HEK293 (cell line): ENCODE data around the gene RASSF3.
A peak's percentile ranks its signal among the peaks of the same experiment; 100 is the strongest.

ENCODE experiments used
- GLIS2 ChIP-seq: fragments of 450-650 bp; formaldehyde crosslinking; IDR thresholded peaks from 2 replicates; pipeline ENCODE4 v1.5.1; 2016; ENCODE audit warnings: missing biosample characterization, missing genetic modification characterization
- OSR2 ChIP-seq: fragments of 450-650 bp; formaldehyde crosslinking; IDR thresholded peaks from 2 replicates; pipeline ENCODE4 v1.5.1; 2016; ENCODE audit warnings: missing biosample characterization, missing genetic modification characterization
- PRDM10 ChIP-seq: fragments of 450-650 bp; formaldehyde crosslinking; IDR thresholded peaks from 2 replicates; pipeline ENCODE4 v1.5.1; 2016; ENCODE audit warnings: missing biosample characterization, missing genetic modification characterization
- SP2 ChIP-seq: fragments of 450-650 bp; formaldehyde crosslinking; IDR thresholded peaks from 2 replicates; pipeline ENCODE4 v1.5.1; 2016; ENCODE audit warnings: missing biosample characterization, missing genetic modification characterization
- SP7 ChIP-seq: fragments of 450-650 bp; formaldehyde crosslinking; IDR thresholded peaks from 2 replicates; pipeline ENCODE4 v1.5.1; 2016; ENCODE audit warnings: missing biosample characterization, missing genetic modification characterization
- ZFP69B ChIP-seq: fragments of 450-650 bp; formaldehyde crosslinking; IDR thresholded peaks from 2 replicates; pipeline ENCODE4 v1.5.1; 2016; ENCODE audit warnings: missing biosample characterization, missing genetic modification characterization
- ZIC2 ChIP-seq: fragments of 450-650 bp; formaldehyde crosslinking; IDR thresholded peaks from 2 replicates; pipeline ENCODE4 v1.5.1; 2016; ENCODE audit warnings: missing biosample characterization, missing genetic modification characterization
- ZNF223 ChIP-seq: fragments of 450-650 bp; formaldehyde crosslinking; IDR thresholded peaks from 2 replicates; pipeline ENCODE4 v1.5.1; 2016; ENCODE audit warnings: missing biosample characterization, missing genetic modification characterization
- ZNF24 ChIP-seq: fragments of 450-650 bp; formaldehyde crosslinking; IDR thresholded peaks from 2 replicates; pipeline ENCODE4 v1.5.1; 2016; ENCODE audit warnings: missing biosample characterization, missing genetic modification characterization
- ZNF280D ChIP-seq: fragments of 450-650 bp; formaldehyde crosslinking; IDR thresholded peaks from 2 replicates; pipeline ENCODE4 v1.5.1; 2016; ENCODE audit warnings: missing biosample characterization, missing genetic modification characterization
- ZNF366 ChIP-seq: fragments of 450-650 bp; formaldehyde crosslinking; conservative IDR thresholded peaks from 2 replicates; pipeline ENCODE4 v1.5.1; 2016; ENCODE audit warnings: missing biosample characterization, missing genetic modification characterization
- ZNF37A ChIP-seq: fragments of 450-650 bp; IDR thresholded peaks from 2 replicates; pipeline ENCODE4 v1.5.1; 2018; ENCODE audit warnings: missing biosample characterization, missing genetic modification characterization
- ZNF48 ChIP-seq: fragments of 450-650 bp; formaldehyde crosslinking; IDR thresholded peaks from 2 replicates; pipeline ENCODE4 v1.5.1; 2016; ENCODE audit warnings: missing biosample characterization, missing genetic modification characterization
- ZNF510 ChIP-seq: fragments of 450-650 bp; formaldehyde crosslinking; IDR thresholded peaks from 2 replicates; pipeline ENCODE4 v1.5.1; 2018; ENCODE audit warnings: mild to moderate bottlenecking, missing genetic modification characterization, missing biosample characterization; ENCODE audit not compliant: insufficient replicate concordance
- ZNF521 ChIP-seq: fragments of 450-650 bp; formaldehyde crosslinking; IDR thresholded peaks from 2 replicates; pipeline ENCODE4 v1.5.1; 2017; ENCODE audit warnings: missing biosample characterization, mild to moderate bottlenecking, missing genetic modification characterization
- ZNF624 ChIP-seq: fragments of 450-650 bp; formaldehyde crosslinking; IDR thresholded peaks from 2 replicates; pipeline ENCODE4 v1.5.1; 2017; ENCODE audit warnings: missing biosample characterization, missing genetic modification characterization
- ZNF626 ChIP-seq: fragments of 450-650 bp; sonication (Bioruptor Pico); formaldehyde crosslinking; IDR thresholded peaks from 2 replicates; pipeline ENCODE4 v1.5.1; 2018; ENCODE audit warnings: missing biosample characterization, missing genetic modification characterization, inconsistent platforms
- ZSCAN4 ChIP-seq: fragments of 450-650 bp; formaldehyde crosslinking; IDR thresholded peaks from 2 replicates; pipeline ENCODE4 v1.5.1; 2017; ENCODE audit warnings: missing biosample characterization, missing genetic modification characterization
- TF ChIP-seq, protein P1 (sequence below): fragments of 450-650 bp; formaldehyde crosslinking; IDR thresholded peaks from 2 replicates; pipeline ENCODE4 v1.5.1; 2017; ENCODE audit warnings: missing biosample characterization, missing genetic modification characterization
- TF ChIP-seq, protein P2 (sequence below): fragments of 450-650 bp; formaldehyde crosslinking; conservative IDR thresholded peaks from 2 replicates; pipeline ENCODE4 v1.5.1; 2016; ENCODE audit warnings: low read depth, missing biosample characterization, missing genetic modification characterization
- TF ChIP-seq, protein P3 (sequence below): fragments of 450-650 bp; formaldehyde crosslinking; IDR thresholded peaks from 2 replicates; pipeline ENCODE4 v1.5.1; 2016; ENCODE audit warnings: missing biosample characterization, missing genetic modification characterization
- TF ChIP-seq, protein P4 (sequence below): fragments of 450-650 bp; formaldehyde crosslinking; IDR thresholded peaks from 2 replicates; pipeline ENCODE4 v1.5.1; 2017; ENCODE audit warnings: missing biosample characterization, mild to moderate bottlenecking, missing genetic modification characterization, moderate library complexity

Gene RASSF3

GRCh38 chr12:64673490-64674169 lies 63.3 kb downstream of the RASSF3 start (continued):
- peak; percentile 26 for TF ChIP-seq OSR2 (tag by site-specific recombination)
- TF ChIP-seq ZNF48 (tag by site-specific recombination), result no peak
- no peak for TF ChIP-seq ZNF510 (tag by site-specific recombination)
- TF ChIP-seq SP2 (tag by site-specific recombination), result peak; percentile 14; the same call in 1 of the 2 replicates
- TF ChIP-seq ZSCAN4 (tag by site-specific recombination), result no peak
- no peak for TF ChIP-seq ZNF521
- TF ChIP-seq ZNF223 (tag by site-specific recombination), result no peak
- TF ChIP-seq, protein P1, sequence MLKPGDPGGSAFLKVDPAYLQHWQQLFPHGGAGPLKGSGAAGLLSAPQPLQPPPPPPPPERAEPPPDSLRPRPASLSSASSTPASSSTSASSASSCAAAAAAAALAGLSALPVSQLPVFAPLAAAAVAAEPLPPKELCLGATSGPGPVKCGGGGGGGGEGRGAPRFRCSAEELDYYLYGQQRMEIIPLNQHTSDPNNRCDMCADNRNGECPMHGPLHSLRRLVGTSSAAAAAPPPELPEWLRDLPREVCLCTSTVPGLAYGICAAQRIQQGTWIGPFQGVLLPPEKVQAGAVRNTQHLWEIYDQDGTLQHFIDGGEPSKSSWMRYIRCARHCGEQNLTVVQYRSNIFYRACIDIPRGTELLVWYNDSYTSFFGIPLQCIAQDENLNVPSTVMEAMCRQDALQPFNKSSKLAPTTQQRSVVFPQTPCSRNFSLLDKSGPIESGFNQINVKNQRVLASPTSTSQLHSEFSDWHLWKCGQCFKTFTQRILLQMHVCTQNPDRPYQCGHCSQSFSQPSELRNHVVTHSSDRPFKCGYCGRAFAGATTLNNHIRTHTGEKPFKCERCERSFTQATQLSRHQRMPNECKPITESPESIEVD, result peak; percentile 71
- TF ChIP-seq ZNF626 (tag by site-specific recombination), result no peak
- TF ChIP-seq ZNF24 (tag by site-specific recombination), result peak; percentile 31; the same call in 1 of the 2 replicates
- peak; percentile 65 for TF ChIP-seq ZIC2 (tag by site-specific recombination)
- TF ChIP-seq, protein P2, sequence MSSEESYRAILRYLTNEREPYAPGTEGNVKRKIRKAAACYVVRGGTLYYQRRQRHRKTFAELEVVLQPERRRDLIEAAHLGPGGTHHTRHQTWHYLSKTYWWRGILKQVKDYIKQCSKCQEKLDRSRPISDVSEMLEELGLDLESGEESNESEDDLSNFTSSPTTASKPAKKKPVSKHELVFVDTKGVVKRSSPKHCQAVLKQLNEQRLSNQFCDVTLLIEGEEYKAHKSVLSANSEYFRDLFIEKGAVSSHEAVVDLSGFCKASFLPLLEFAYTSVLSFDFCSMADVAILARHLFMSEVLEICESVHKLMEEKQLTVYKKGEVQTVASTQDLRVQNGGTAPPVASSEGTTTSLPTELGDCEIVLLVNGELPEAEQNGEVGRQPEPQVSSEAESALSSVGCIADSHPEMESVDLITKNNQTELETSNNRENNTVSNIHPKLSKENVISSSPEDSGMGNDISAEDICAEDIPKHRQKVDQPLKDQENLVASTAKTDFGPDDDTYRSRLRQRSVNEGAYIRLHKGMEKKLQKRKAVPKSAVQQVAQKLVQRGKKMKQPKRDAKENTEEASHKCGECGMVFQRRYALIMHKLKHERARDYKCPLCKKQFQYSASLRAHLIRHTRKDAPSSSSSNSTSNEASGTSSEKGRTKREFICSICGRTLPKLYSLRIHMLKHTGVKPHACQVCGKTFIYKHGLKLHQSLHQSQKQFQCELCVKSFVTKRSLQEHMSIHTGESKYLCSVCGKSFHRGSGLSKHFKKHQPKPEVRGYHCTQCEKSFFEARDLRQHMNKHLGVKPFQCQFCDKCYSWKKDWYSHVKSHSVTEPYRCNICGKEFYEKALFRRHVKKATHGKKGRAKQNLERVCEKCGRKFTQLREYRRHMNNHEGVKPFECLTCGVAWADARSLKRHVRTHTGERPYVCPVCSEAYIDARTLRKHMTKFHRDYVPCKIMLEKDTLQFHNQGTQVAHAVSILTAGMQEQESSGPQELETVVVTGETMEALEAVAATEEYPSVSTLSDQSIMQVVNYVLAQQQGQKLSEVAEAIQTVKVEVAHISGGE (tag by site-specific recombination), result no peak
- peak; percentile 65 for TF ChIP-seq ZNF366 (tag by site-specific recombination)
- TF ChIP-seq ZNF624 (tag by site-specific recombination), result no peak
- TF ChIP-seq, protein P3, sequence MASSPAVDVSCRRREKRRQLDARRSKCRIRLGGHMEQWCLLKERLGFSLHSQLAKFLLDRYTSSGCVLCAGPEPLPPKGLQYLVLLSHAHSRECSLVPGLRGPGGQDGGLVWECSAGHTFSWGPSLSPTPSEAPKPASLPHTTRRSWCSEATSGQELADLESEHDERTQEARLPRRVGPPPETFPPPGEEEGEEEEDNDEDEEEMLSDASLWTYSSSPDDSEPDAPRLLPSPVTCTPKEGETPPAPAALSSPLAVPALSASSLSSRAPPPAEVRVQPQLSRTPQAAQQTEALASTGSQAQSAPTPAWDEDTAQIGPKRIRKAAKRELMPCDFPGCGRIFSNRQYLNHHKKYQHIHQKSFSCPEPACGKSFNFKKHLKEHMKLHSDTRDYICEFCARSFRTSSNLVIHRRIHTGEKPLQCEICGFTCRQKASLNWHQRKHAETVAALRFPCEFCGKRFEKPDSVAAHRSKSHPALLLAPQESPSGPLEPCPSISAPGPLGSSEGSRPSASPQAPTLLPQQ, result peak; percentile 31; the same call in 1 of the 2 replicates
- peak; percentile 38; the same call in 1 of the 2 replicates for TF ChIP-seq GLIS2 (tag by site-specific recombination)
- 0 out of 2 replicates have a peak, but pooled peaks have one; percentile 13 for TF ChIP-seq ZFP69B (tag by site-specific recombination)
- TF ChIP-seq ZNF280D (tag by site-specific recombination), result no peak
- TF ChIP-seq PRDM10 (tag by site-specific recombination), result peak; percentile 58
- TF ChIP-seq ZNF37A (tag by site-specific recombination), result no peak
- TF ChIP-seq SP7, result peak; percentile 84
- TF ChIP-seq, protein P4, sequence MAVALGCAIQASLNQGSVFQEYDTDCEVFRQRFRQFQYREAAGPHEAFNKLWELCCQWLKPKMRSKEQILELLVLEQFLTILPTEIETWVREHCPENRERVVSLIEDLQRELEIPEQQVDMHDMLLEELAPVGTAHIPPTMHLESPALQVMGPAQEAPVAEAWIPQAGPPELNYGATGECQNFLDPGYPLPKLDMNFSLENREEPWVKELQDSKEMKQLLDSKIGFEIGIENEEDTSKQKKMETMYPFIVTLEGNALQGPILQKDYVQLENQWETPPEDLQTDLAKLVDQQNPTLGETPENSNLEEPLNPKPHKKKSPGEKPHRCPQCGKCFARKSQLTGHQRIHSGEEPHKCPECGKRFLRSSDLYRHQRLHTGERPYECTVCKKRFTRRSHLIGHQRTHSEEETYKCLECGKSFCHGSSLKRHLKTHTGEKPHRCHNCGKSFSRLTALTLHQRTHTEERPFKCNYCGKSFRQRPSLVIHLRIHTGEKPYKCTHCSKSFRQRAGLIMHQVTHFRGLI (tag by site-specific recombination), result no peak
